Measurements from ENCODE around the gene SLC25A14. TPM values are rescaled to one million over a fixed set of nuclear protein-coding genes. Genes with fewer than 3 reads are reported as not detected.

Gene SLC25A14
- total and polyA plus RNA-seq, 2 of the 8 experiments (the other 6 are each of a cell fraction or from before 2014, with no cell fraction given) = 9.3 to 14.2 TPM

DNA sequence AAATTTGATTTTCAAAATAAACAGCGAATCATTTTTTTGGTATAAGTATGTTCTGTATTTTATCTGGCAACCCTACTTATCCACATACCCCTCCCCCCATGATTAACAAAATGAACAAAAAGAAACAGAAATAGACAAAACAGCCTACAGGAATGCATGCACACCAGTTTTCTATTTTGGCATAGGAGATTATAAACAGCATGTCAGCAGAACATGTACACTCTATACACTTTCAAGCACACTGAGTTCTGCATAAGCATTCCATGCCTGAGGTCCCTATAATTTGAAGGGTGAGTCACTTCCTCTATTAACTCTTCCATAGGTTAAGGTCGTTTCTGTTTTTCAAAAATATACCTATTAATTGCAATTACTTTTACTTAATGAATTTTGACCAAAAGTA is 43.0 kb upstream of the SLC25A14 start:
- no peak for FAIRE-seq
- Histone ChIP-seq H2BK20ac (ENCODE audit: low read length) (no peak overlapping the region), H3K23ac (ENCODE audit: insufficient read length) (no peak overlapping the region), H2BK12ac (ENCODE audit: low read depth, low read length) (no peak overlapping the region), H2BK5ac (ENCODE audit: low read depth, low read length) (no peak overlapping the region), H3K14ac (ENCODE audit: insufficient read length) (no peak overlapping the region), H3K27ac (ENCODE audit: low read depth, low read length) (no peak overlapping the region), H3K79me1 (ENCODE audit: low read depth, low read length) (no peaks in the 10 kb centered on the region), H3K4me1 (replicated peaks in 1 of 4; ENCODE audit: control insufficient read depth in 3 of 4, insufficient read depth in 4 of 4, low read length in 3 of 4) (no peaks in the 10 kb centered on the region; a peak in 1 of 7 replicates), H3K56ac (replicated peaks; ENCODE audit: insufficient read length, low read depth, low read length) (no peak overlapping the region), H3K4ac (replicated peaks; ENCODE audit: insufficient read length, low read depth, low read length) (no peak overlapping the region), H3K9me3 (ENCODE audit: insufficient read depth in 2 of 2, low read depth in 1 of 2, low read length in 1 of 2) (0 out of 4 replicates have a peak, but pooled peaks cover 0 to 3% of the 10 kb centered on the region in 2 experiments), H3K18ac (ENCODE audit: extremely low read depth, low read length) (no peak overlapping the region), H3K23me2 (ENCODE audit: low read depth, low read length) (no peaks in the 10 kb centered on the region), H3K36me3 (ENCODE audit: control insufficient read depth in 2 of 4, insufficient read depth in 4 of 4, low read length in 3 of 4) (no peaks in the 10 kb centered on the region), H3K27me3 (replicated peaks in 1 of 4; ENCODE audit: control insufficient read depth in 3 of 4, extremely low read depth in 1 of 4, insufficient read depth in 3 of 4, low read length in 3 of 4) (no peaks in the 10 kb centered on the region), H3K4me3 (ENCODE audit: extremely low read depth in 1 of 4, insufficient read depth in 2 of 4, low read depth in 3 of 4, low read length in 4 of 4) (no peak overlapping the region), H4K91ac (replicated peaks; ENCODE audit: insufficient read length, low read length) (no peak overlapping the region), H3K4me2 (ENCODE audit: insufficient read depth in 1 of 2, low read depth in 2 of 2, low read length in 2 of 2) (no peak overlapping the region), H3K9ac (replicated peaks in 1 of 4; ENCODE audit: extremely low read depth in 1 of 4, low read depth in 3 of 4, low read length in 3 of 4) (no peak overlapping the region), H4K20me1 (replicated peaks in 1 of 2; ENCODE audit: control insufficient read depth in 1 of 2, insufficient read depth in 2 of 2, low read length in 2 of 2) (no peaks in the 10 kb centered on the region), H4K5ac (ENCODE audit: insufficient read length, low read depth, low read length) (no peak overlapping the region), H3K79me2 (ENCODE audit: control insufficient read depth in 1 of 2, insufficient read depth in 2 of 2, low read length in 2 of 2) (no peaks in the 10 kb centered on the region), H4K8ac (ENCODE audit: extremely low read depth, insufficient read depth, low read length) (no peak overlapping the region), H2AK5ac (ENCODE audit: low read depth, low read length) (no peak overlapping the region), H2BK15ac (ENCODE audit: low read length) (no peak overlapping the region), H2BK120ac (replicated peaks; ENCODE audit: low read depth, low read length) (no peak overlapping the region), H2AFZ (ENCODE audit: low read length) (no peak overlapping the region)
- ChIA-PET CTCF (ENCODE audit: partially characterized antibody) (no interaction called here), POLR2A (ENCODE audit: partially characterized antibody) (interaction anchor here (1.1 kb wide), 1 partner anchor 15 kb away, joined by 3 read pairs; no protein-coding TSS in a partner anchor)
- WGBS, 2 experiments (ENCODE audit: extremely low coverage in 1 of 2, insufficient coverage in 1 of 2, insufficient read length in 1 of 2, insufficient replicate concordance in 2 of 2, low coverage in 1 of 2, low lambda C conversion rate in 2 of 2, missing lambda C conversion rate in 1 of 2) = 86% methylated on average over 2 of the region's 2 CpGs; no CpG with 5 or more reads in 1 of the 2 experiments
- DNase-seq (ENCODE audit: low read depth in 1 of 2, low spot score in 2 of 2) = no peak
- no peak for TF ChIP-seq SP4 (IDR thresholded peaks at IDR 0.05; ENCODE audit: low read length)
- no peak for TF ChIP-seq SAP30 (IDR thresholded peaks at IDR 0.05; ENCODE audit: insufficient read depth, insufficient replicate concordance, low read length)
- TF ChIP-seq SP2 (IDR thresholded peaks at IDR 0.05; ENCODE audit: low read length) = no peak
- no peak for TF ChIP-seq HDAC6 (IDR thresholded peaks at IDR 0.05; ENCODE audit: low read depth, low read length)
- no peak for TF ChIP-seq CHD2 (IDR thresholded peaks at IDR 0.05; ENCODE audit: low read length)
